Anterior cingulate cortex (tissue), 58 donors: ENCODE data around the gene DLG2.
A peak's percentile ranks its signal among the peaks of the same experiment; 100 is the strongest.
"Not testable (repeated sequence)": the region's sequence is repeated elsewhere in the genome, so short reads cannot be mapped to it uniquely, and the experiment has no call there.

Experiments
- DNase-seq, 58 donors: peaks; one replicate each; lab custom pipeline; 2025; lab: John Stamatoyannopoulos, UW

Gene DLG2

DNA sequence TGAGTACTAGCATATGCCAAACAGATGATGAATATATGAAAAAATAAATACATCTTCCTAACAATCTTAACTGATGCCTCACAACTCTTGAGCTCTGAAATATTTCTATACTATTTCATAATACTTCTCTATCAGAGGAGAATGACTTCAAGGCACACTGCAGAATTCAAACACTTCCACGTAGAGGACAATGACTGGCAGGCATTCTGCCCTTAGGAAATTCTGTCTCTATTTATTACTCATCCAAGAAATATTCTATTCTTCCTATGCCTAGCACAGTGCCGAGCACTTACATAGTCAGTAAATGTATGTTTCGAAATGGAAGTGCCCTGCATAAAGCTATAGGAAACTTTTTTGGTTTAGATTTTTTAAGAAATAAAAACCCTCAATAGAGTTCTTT is 809.1 kb downstream of the DLG2 start:
- no peak for DNase-seq

DNA sequence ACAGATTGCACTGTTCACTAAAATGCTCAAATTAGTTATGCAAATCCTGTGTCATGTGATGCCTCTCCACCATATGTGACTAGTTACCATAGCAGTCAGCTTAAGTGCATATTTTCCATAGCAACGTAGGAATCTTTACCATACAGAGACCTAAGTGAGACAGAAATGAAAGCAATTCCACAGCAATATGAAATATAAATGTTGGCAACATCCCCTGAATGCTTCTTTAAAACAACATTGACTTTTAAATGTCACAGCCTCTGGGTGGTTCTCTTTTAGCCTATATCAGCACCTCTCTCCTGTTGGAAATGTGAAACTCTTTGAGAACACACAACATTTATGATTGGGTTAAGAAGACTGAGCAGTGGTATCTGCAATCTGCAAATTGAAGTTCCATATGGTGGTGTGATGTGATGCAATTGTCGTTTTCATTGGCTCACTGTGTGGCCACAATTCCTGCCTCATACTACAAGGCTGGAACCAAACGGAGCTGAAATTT is 814.6 kb downstream of the DLG2 start:
- peak in 13 of 58 donors; percentile 4 to 67 (median 17) for DNase-seq

DNA sequence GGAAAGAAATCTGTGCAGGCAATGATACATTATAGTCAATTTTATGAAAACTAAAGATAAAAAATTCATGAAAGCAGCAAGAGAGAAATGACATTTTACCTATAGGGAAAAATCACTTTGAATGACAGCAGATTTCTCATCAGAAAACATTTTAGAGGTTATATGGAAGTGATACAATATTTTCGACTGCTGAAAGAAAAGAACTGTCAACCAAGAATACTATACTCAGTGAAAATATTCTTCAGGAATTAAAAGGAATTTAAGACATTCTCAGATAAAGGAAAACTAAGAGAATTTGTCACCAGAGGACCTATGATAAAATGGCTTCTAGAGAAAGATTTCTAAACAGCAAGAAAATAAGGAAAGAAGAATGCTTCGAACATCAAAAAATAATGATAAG is 820.8 kb downstream of the DLG2 start:
- no peak for DNase-seq

DNA sequence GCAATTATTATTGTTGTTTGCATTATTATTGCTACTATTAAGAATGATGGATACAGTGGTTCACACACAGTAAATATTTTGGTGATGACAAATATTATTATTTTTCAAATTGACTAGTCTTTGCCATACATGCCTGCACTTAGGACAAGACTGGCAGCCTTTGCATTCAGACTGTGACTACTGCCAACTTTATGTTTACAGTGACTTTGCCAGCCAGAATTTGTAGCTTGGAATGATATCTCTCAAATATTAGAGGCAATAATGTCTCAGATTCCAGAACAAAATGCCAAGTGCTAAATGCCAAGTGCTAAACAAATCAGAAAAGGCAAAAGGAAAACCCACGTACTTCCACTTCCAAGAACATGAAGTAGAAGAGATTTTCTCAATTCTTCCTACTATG is 823.1 kb downstream of the DLG2 start:
- DNase-seq: no peak

DNA sequence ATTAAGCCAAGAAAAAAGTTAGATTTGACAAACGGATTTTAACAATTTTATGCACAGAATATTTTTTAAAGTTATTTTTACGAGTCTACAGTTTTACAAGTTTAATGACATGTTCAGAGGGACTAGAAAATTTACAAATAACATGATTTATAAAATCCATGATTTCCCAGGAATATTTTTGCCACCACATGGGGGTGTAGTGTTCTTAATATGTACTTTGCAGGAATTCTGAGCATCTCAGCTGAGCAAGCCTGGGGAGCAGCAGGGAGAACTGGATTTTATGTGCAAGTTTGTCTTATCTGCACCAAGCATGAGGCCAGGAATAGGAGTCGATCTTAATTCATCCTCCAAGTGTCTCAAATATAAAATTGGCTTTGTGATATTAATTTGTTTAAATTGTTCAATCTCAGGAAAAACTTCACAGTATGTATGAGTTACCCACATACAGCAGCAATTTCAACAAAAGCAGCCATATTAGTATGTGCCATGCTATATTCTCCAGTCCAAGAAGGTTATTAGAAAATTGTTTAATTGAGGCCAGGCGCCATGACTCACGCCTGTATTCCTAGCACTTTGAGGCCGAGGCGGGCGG is 826.3 kb downstream of the DLG2 start:
- peak in 1 of 58 donors; percentile 9 for DNase-seq

DNA sequence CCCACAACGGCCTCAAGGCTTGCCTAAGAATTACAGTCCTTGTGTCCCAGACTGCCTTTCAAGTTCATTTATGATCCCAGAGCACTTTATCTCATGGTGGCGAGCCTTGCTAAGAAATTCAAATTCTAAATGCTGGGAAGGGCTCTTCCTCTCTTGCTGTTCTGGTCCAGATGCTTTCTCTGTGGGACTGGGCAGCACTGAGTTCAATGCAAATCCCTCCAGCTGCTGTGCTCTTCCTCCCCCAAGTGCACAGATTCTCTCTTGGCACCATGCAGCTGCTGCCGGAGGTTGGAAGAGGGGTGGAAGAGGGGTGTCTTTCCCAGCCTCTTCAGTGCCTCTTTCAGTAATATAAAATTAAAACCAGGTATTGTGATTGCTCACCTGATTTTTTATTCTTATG is 828.0 kb downstream of the DLG2 start:
- DNase-seq: no peak

DNA sequence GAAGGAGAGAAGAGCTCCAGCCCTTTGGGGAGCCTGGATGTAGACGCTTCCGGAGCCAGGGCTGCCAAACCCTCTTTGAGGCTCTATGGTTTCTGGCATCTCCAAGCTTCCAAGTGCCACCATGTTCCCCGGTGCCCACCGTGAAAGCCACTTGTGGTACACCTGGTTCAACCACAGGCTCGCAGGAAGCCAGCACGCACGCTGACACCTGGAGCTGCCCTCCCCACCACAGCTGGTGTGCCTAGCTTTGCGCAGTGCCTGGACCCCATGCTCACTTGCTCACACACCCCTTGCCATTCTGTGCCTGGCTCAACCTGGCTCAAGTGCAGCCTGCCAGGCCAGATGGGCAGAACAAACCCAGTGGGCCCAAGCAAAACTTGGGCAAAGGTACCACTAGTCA is 831.4 kb downstream of the DLG2 start:
- DNase-seq: no peak

DNA sequence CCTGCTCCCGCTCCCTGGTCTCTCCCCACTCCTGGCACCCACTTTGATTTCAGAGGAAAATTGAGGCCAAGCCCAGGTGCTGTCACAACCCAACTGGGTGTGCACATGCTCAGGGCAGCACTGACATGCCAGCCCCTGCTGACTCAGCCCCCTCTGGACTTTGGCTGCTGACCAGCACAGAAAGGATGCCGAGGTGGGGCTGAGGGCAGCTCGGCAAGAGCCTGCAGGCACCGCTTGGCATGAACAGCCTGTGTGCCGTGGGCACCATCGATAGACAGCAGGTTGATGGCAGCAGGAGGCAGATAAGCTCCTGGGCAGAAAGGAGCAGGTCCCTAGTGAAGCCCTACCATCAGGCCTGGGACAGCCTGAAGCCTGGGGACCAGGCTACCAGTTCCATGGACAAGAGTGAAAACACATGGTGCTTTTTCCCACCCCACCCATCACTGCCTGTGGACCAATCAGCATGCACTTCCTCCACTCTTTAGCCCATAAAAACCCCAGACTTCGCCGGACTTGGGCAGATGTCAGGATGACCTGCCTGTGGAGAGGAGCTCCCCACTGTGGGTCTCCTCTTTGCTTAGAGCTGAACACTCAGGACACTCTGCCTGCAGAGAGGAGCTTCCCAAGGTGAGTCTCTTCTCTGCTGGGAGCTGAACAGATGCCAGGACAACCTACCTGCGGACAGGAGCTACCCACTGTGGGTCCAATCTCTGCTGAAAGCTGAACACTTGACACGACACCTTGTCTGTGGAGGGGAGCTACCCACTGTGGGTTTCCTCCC is 832.3 kb downstream of the DLG2 start:
- DNase-seq: no peak

DNA sequence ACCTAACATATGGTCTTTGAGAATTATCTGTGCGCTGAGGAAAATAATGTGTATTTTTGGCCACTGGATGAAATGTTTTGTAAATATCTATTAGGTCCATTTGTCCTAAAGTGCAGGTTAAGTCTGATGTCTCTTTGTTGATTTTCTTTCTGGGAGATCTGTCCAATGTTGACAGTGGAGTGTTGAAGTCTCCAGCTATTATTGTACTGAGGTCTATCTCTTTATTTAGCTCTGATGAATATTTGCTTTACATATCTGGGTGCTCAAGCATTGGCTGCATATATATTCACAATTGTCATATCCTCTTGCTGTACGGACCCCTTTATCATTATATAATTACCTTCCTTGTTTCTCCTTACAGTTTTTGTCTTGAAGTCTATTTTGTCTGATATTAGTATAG is 833.8 kb downstream of the DLG2 start:
- DNase-seq: no peak

DNA sequence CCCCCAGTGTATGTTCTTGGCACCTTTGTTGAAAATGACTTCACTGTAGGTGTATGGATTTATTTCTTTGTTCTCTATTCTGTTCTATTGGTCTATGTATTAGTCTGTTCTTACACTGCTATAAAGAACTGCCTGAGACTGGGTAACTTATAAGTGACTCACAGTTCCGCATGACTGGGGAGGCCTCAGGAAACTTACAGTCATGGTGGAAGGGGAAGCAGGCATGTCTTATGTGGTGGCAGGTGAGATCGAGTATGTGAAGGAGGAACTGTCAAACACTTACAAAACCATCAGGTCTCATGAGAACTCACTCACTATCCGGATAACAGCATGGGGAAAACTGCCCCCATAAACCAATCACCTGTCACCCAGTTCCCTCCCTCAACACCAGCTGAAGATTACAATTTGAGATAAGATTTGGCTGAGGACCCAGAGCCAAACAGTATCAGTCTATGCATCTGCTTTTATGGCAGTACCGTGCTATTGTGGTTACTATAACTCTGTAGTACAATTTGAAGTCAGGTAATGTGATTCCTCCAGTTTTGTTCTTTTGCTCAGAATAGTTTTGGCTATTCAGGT is 836.2 kb downstream of the DLG2 start:
- DNase-seq: no peak

DNA sequence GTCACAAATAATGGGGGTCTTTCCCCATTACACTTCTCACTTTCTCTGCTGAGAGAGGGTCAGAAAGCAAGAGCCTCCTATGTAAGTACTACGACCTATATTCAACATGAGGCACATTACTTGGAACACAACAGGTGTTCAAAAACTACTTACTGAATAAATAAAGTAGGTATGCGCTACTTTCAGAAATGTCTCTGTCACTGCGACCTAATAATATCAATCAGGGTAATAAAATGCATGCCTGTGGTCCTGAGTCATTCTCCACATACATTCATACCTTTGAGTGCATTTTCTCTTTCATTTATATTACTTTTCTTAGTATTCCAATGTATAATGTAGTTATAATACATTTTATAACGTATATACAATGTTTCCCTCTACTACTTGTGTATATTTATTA is 838.9 kb downstream of the DLG2 start:
- DNase-seq: no peak

DNA sequence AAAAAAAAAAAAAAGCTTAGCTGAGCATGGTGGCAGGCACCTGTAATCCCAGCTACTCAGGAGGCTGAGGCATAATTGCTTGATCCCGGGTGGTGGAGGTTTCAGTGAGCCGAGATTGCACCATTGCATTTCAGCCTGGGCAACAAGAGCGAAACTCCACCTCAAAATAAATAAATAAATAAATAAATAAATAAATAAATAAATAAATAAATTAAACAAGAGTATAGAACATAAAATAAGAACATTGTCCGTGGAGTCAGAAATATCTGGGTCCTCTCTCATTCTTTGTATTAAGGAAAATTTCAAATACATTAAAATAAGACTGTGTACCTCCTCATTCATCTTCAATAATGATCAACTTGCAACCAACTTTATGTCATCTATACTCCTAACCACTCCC is 843.0 kb downstream of the DLG2 start:
- DNase-seq: not testable (repeated sequence)

DNA sequence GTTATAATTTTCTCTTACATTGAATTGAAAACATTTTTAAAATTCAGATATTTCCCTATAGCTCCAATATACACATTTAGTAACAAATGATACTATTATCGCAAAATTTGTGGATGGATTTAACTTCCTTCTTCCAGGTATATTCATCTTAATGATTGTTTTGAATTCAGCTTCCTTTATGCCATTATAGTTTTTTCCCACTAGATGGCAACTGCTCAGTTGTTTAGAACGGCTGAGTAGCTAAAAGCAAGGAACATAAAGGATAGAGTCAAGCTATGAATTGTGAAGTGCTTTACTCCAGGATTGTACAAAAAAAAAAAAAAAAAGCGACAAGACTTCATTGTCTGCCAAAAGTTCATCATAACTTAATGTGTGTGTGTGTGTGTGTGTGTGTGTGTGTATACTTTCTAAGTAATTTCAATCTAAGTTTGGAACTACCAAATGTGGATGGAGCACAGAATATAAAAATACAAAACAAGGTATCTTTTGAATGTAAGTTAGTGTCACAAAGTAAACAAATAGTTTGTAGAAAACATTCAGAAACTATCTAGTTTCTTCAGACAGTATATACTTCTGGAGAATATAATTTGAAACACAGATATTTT is 846.4 kb downstream of the DLG2 start:
- DNase-seq: no peak

DNA sequence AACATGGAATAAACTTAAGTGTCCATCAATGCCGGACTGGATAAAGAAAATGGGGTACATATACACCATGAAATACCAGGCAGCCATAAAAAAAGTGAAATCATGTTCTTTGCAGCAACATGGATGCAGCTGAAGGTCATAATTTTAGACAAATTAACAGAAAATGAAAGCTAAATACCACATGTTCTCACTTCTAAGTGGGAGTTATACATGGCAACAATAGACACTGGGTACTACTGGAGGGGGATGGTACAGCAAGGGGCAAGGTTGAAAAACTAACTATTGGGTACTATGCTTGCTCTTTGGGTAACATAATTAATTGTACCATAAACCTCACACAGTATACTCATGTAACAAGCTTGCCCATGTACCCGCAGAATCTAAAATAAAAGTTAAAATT is 851.6 kb downstream of the DLG2 start:
- no peak for DNase-seq

DNA sequence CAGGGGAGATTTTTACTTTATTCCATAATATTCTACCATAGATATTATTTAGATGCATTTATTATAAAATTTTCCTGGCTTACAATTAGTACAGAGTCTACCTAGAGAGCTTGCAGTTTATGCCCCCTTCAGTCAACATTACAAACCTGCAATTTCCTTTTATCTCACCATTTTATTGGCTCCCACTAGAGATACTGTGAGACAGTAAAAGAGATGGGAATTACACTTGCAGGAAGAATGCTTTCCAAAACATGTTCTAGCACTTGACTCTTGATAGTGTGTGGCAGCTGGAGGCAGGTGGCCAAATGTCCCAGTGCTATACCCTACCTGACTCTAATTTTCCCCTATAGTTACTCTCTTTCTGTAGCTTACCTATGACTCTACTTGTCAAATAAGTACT is 863.2 kb downstream of the DLG2 start:
- DNase-seq: no peak

DNA sequence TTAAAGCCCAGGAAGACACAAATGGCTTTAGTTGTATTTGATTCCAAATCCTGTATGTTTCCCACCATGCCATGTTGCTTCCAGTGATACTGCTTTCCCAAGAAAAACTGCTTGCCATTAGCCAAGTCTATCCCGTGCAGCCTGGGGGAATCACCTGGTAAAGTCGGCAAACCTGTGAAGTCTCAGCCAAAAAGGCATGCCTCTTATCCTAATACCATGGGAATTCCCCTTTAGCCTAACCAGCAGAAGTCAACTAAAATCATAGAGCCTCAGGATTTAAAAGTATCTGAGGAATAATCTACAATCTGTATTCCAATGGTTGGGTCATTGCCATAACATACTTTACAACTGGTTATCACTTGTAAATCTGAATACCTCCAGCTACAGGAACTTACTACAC is 869.4 kb downstream of the DLG2 start:
- DNase-seq: no peak

DNA sequence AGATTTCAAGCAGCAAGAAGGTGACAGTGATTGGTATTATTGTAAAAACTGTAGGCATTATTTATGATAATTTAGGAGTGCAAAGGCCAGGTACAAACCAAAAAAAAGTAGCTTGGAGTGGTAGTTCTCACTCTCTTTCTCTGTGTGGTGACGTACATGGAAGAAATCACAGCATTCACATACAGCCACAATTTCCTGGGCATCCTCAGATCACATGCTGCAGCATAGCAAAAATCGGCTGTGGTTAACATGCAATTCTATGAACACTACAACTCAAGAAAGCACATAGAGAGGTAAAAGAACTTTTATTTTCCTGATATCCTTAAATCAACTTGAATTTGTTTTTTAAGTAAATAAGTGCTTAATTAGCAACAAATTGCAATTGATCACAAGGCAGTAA is 875.8 kb downstream of the DLG2 start:
- no peak for DNase-seq

DNA sequence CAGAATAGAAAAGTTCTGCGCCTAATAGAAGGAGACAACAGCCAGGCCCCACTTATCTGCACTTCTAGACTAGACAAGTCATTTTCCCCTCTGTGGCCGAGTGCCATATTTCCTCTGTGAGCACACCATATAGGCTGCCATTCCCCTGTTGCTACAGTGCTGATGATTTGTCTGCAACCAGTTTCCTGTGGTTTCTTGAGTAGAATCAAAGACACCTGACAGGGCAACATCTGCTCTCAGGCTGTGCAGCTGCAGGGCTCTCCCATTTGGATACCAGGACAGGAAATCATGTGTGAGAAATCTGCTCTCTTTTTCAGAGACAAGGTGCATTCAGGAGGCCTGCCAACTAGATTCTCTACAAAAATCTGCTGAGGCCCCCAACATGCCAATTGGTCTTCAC is 879.3 kb downstream of the DLG2 start:
- no peak for DNase-seq

DNA sequence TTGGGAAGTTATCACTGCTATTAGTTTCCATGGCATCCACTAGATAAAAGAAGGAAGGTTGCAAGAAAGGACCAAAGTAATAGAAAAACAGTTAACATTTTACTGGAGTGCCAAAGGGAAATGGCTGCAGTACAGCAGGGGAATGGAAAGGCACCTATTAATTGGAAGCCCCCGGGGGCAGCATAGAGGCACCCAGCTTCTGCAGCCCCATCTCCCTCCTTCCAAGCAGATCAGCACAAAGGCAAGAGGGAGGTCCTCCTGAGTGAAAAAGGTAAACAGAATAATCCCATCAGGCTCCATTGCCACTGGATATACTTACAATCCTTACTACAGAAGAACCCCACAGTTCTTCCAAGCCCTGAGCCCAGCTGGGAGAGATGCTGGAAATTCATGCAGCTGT is 887.1 kb downstream of the DLG2 start:
- no peak for DNase-seq

DNA sequence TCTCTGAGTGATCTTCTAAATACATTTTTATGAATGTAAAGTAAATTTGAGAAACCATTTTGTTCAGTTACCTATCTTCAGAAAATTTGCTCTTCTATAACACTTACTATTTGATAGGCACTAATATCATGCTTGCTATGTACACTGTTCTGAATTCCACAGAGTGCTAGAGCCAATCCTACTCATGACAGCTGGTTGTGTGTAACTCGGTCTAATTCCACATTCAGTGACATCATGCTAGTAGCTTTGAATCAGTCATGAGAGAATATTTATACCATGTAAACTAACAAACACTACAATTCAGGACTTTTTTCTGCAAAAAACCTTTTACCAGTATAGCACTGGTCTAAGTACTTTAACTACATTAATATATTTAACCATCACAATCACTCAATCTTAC is 902.9 kb downstream of the DLG2 start:
- DNase-seq: no peak

DNA sequence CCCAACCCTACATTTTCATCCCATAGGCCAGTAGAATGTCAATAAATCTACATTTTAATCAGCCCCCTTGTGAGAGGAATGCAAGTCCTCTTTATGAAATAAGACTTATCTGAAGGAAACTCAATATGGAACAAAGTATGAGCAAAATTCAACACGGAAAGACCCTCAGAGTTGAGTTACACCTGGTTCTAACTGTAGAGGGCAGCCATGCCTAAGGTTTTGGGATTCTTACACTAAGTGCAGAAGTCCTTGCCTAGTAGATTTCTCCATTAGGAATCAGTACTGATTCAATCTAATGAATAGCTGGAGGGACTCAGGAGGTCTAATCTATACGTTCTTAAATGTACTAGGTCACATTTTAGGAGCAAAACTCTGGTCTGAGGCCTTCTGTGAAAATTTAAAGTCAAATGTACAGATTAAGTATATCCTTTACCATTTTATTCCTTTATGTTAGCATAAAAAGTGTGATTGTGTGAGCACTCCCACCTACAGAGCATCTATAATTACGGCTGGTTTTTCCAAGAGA is 904.5 kb downstream of the DLG2 start:
- no peak for DNase-seq
